WTC11 (cell line): ENCODE measurements around the gene PTCD3. TPM values are rescaled to one million over a fixed set of nuclear protein-coding genes. Genes with fewer than 3 reads are reported as not detected.

Source experiments
- ATAC-seq: fragments of 200-7000 bp; cut with Tn5 transposase; 2 replicates; pipeline ENCODE4 v1.10.0; 2021; ENCODE audit warnings: mild to moderate bottlenecking, moderate library complexity
- CTCF ChIA-PET: fragments of 300-600 bp; sonication (Branson Sonifier 250); formaldehyde crosslinking; loops from one replicate; lab custom pipeline; 2021; ENCODE audit warnings: antibody characterized with exemption; lab: Charles Lee
- POLR2A ChIA-PET: fragments of 350-600 bp; sonication (Branson Sonifier 250); formaldehyde crosslinking; loops from one replicate; lab custom pipeline; 2021; ENCODE audit warnings: antibody characterized with exemption; lab: Charles Lee
- DNase-seq: peaks from one replicate; pipeline ENCODE4 v3.0.0; 2021; ENCODE audit warnings: low spot score
- H3K27ac Mint-ChIP-seq: 2 replicates; pipeline ENCODE4 v1.8.0; 2021; ENCODE audit warnings: mixed read lengths
- H3K27me3 Mint-ChIP-seq: 2 replicates; pipeline ENCODE4 v1.8.0; 2021; ENCODE audit warnings: low read depth, mild to moderate bottlenecking, moderate library complexity, mixed read lengths
- H3K36me3 Mint-ChIP-seq: 2 replicates; pipeline ENCODE4 v1.8.0; 2021; ENCODE audit warnings: mixed read lengths
- H3K4me1 Mint-ChIP-seq: 2 replicates; pipeline ENCODE4 v1.8.0; 2022; ENCODE audit warnings: mixed read lengths
- H3K4me3 Mint-ChIP-seq: 2 replicates; pipeline ENCODE4 v1.8.0; 2021; ENCODE audit warnings: mild to moderate bottlenecking, moderate library complexity, mixed read lengths
- H3K9me3 Mint-ChIP-seq: 2 replicates; pipeline ENCODE4 v1.8.0; 2021; ENCODE audit warnings: mixed read lengths
- AFF4 ChIP-seq: sonication (generic); formaldehyde crosslinking; IDR thresholded peaks from 2 replicates; pipeline ENCODE4 v1.8.1; 2023; ENCODE audit warnings: mild to moderate bottlenecking, missing genetic modification reagents, borderline replicate concordance
- AR ChIP-seq: fragments of 250-450 bp; sonication (Bioruptor Pico); IDR thresholded peaks from 2 replicates; pipeline ENCODE4 v1.9.0; 2021; ENCODE audit warnings: mild to moderate bottlenecking
- ARID4B ChIP-seq: sonication (generic); formaldehyde crosslinking; IDR thresholded peaks from 2 replicates; pipeline ENCODE4 v1.8.0; 2023; ENCODE audit warnings: missing genetic modification reagents, mild to moderate bottlenecking, borderline replicate concordance
- ATF3 ChIP-seq: sonication (generic); formaldehyde crosslinking; conservative IDR thresholded peaks from 2 replicates; pipeline ENCODE4 v1.8.1; 2022; ENCODE audit warnings: mild to moderate bottlenecking, missing genetic modification reagents
- ATF6 ChIP-seq: sonication (generic); formaldehyde crosslinking; IDR thresholded peaks from 2 replicates; pipeline ENCODE4 v1.8.1; 2023; ENCODE audit warnings: mild to moderate bottlenecking, missing genetic modification reagents
- E2F5 ChIP-seq: sonication (generic); formaldehyde crosslinking; IDR thresholded peaks from 2 replicates; pipeline ENCODE4 v1.8.1; 2022; ENCODE audit warnings: mild to moderate bottlenecking, moderate library complexity, missing genetic modification reagents
- MYBL2 ChIP-seq: sonication (generic); formaldehyde crosslinking; IDR thresholded peaks from 2 replicates; pipeline ENCODE4 v1.8.1; 2023; ENCODE audit warnings: mild to moderate bottlenecking, moderate library complexity, missing genetic modification reagents
- PRDM15 ChIP-seq: sonication (generic); formaldehyde crosslinking; IDR thresholded peaks from 2 replicates; pipeline ENCODE4 v1.8.0; 2022; ENCODE audit warnings: missing genetic modification reagents
- ZNF138 ChIP-seq: sonication (generic); formaldehyde crosslinking; conservative IDR thresholded peaks from 2 replicates; pipeline ENCODE4 v1.8.1; 2022; ENCODE audit warnings: mild to moderate bottlenecking, moderate library complexity, missing genetic modification reagents
- ZNF219 ChIP-seq: sonication (generic); formaldehyde crosslinking; IDR thresholded peaks from 2 replicates; pipeline ENCODE4 v1.8.0; 2023; ENCODE audit warnings: missing genetic modification reagents, mild to moderate bottlenecking, borderline replicate concordance
- ZNF423 ChIP-seq: fragments of 250-450 bp; sonication (Bioruptor Pico); IDR thresholded peaks from 2 replicates; pipeline ENCODE4 v2.1.2; 2022; ENCODE audit warnings: mild to moderate bottlenecking, moderate library complexity
- ZNF425 ChIP-seq: fragments of 250-450 bp; sonication (Bioruptor Pico); conservative IDR thresholded peaks from 2 replicates; pipeline ENCODE4 v1.9.0; 2021; ENCODE audit warnings: mild to moderate bottlenecking
- ZSCAN18 ChIP-seq: fragments of 250-450 bp; sonication (Bioruptor Pico); IDR thresholded peaks from 2 replicates; pipeline ENCODE4 v2.1.2; 2022; ENCODE audit warnings: mild to moderate bottlenecking, moderate library complexity
- total RNA-seq: library from RNA; stranded (reverse); gene quantifications from 3 replicates; pipeline ENCODE4 v1.2.3, GENCODE V29; 2021

The PTCD3 gene
- total RNA-seq, 1 experiment from 2014 or later: 192 TPM

- ATAC-seq (no peak), DNase-seq (no peak)
- H3K27ac Mint-ChIP-seq: peak overlapping the region; percentile 32; the same call in 1 of the 2 replicates
- H3K4me3 Mint-ChIP-seq: no peak overlapping the region
- ChIA-PET CTCF (no interaction called here), POLR2A (no interaction called here)
- no peaks in the 10 kb centered on the region for H3K9me3 Mint-ChIP-seq
- H3K4me1 Mint-ChIP-seq: no peaks in the 10 kb centered on the region
- no peaks in the 10 kb centered on the region for H3K27me3 Mint-ChIP-seq
- peaks cover 42% of the 10 kb centered on the region for H3K36me3 Mint-ChIP-seq
- TF ChIP-seq E2F5 (no peak), AFF4 (no peak), ARID4B (CRISPR knock-in tag) (no peak), AR (no peak), ZNF423 (CRISPR knock-in tag) (no peak), ZNF219 (no peak), PRDM15 (CRISPR knock-in tag) (no peak), ATF6 (no peak), ATF3 (no peak), ZSCAN18 (CRISPR knock-in tag) (no peak), ZNF138 (CRISPR knock-in tag) (no peak), MYBL2 (CRISPR knock-in tag) (no peak), ZNF425 (no peak)
These were observed 66.6 kb downstream of the PTCD3 start for GRCh38 chr2:86172610-86173009.
